ENCODE measurements around the gene C1orf159. TPM values are rescaled to one million over a fixed set of nuclear protein-coding genes. Genes with fewer than 3 reads are reported as not detected.

C1orf159 gene
- total and polyA plus RNA-seq, 2 donors from 2014 or later: 8.6 to 14.8 TPM

- no peak overlapping the region for H3K27ac ChIP-seq (ENCODE audit: low read depth in 2 of 2, low read length in 2 of 2)
- H3K36me3 ChIP-seq (ENCODE audit: control insufficient read depth in 2 of 3, insufficient read depth in 3 of 3, low read length in 3 of 3): peaks cover 7 to 10% (median 8%) of the 10 kb centered on the region in 3 donors
- no peaks in the 10 kb centered on the region for H3K27me3 ChIP-seq (ENCODE audit: control insufficient read depth, insufficient read depth, low read length)
- H3K4me1 ChIP-seq (ENCODE audit: control insufficient read depth in 2 of 3, insufficient read depth in 2 of 3, low read depth in 1 of 3, low read length in 3 of 3): no peaks in the 10 kb centered on the region
- intact Hi-C loops (cut with DNase I): no loop called here
- H3K4me3 ChIP-seq (ENCODE audit: low read length in 3 of 3): no peak overlapping the region
- DNase-seq (no peak), FAIRE-seq (no peak)
- no peak for TF ChIP-seq CTCF (IDR thresholded peaks at IDR 0.05; ENCODE audit: borderline replicate concordance, extremely low read depth, insufficient read depth)
- no peak overlapping the region for H3K9ac ChIP-seq (ENCODE audit: low read length in 3 of 3)
- no peaks in the 10 kb centered on the region for H3K9me3 ChIP-seq (ENCODE audit: control insufficient read depth in 2 of 3, insufficient read depth in 1 of 3, low read length in 3 of 3)
Observed at GRCh38 chr1:1048765-1049164, 67.1 kb downstream of the C1orf159 start.

GRCh38 chr1:1047963-1048362 lies 67.9 kb downstream of the C1orf159 start:
- no peak overlapping the region for H3K4me3 ChIP-seq (ENCODE audit: low read length in 3 of 3)
- peaks cover 7 to 9% (median 8%) of the 10 kb centered on the region in 3 donors for H3K36me3 ChIP-seq (ENCODE audit: control insufficient read depth in 2 of 3, insufficient read depth in 3 of 3, low read length in 3 of 3)
- intact Hi-C loops (cut with DNase I): no loop called here
- no peaks in the 10 kb centered on the region for H3K4me1 ChIP-seq (ENCODE audit: control insufficient read depth in 2 of 3, insufficient read depth in 2 of 3, low read depth in 1 of 3, low read length in 3 of 3)
- H3K9me3 ChIP-seq (ENCODE audit: control insufficient read depth in 2 of 3, insufficient read depth in 1 of 3, low read length in 3 of 3): no peaks in the 10 kb centered on the region
- FAIRE-seq (no peak), DNase-seq (no peak)
- H3K9ac ChIP-seq (ENCODE audit: low read length in 3 of 3): no peak overlapping the region
- no peaks in the 10 kb centered on the region for H3K27me3 ChIP-seq (ENCODE audit: control insufficient read depth, insufficient read depth, low read length)
- no peak overlapping the region for H3K27ac ChIP-seq (ENCODE audit: low read depth in 2 of 2, low read length in 2 of 2)
- TF ChIP-seq CTCF (IDR thresholded peaks at IDR 0.05; ENCODE audit: borderline replicate concordance, extremely low read depth, insufficient read depth): no peak

- Histone ChIP-seq H3K36me3 (ENCODE audit: control insufficient read depth in 2 of 3, insufficient read depth in 3 of 3, low read length in 3 of 3) (peaks cover 3 to 6% (median 5%) of the 10 kb centered on the region in 3 donors), H3K4me1 (ENCODE audit: control insufficient read depth in 2 of 3, insufficient read depth in 2 of 3, low read depth in 1 of 3, low read length in 3 of 3) (no peaks in the 10 kb centered on the region), H3K4me3 (ENCODE audit: low read length in 3 of 3) (no peak overlapping the region), H3K27ac (ENCODE audit: low read depth in 2 of 2, low read length in 2 of 2) (no peak overlapping the region), H3K27me3 (ENCODE audit: control insufficient read depth, insufficient read depth, low read length) (no peaks in the 10 kb centered on the region), H3K9ac (ENCODE audit: low read length in 3 of 3) (no peak overlapping the region), H3K9me3 (ENCODE audit: control insufficient read depth in 2 of 3, insufficient read depth in 1 of 3, low read length in 3 of 3) (no peaks in the 10 kb centered on the region)
- FAIRE-seq (no peak), DNase-seq (no peak)
- no peak for TF ChIP-seq CTCF (IDR thresholded peaks at IDR 0.05; ENCODE audit: borderline replicate concordance, extremely low read depth, insufficient read depth)
- intact Hi-C loops (cut with DNase I): no loop called here
Observed at GRCh38 chr1:1047407-1047806, 68.5 kb downstream of the C1orf159 start.

GRCh38 chr1:1046767-1047166 lies 69.1 kb downstream of the C1orf159 start:
- H3K9me3 ChIP-seq (ENCODE audit: control insufficient read depth in 2 of 3, insufficient read depth in 1 of 3, low read length in 3 of 3): no peaks in the 10 kb centered on the region
- no peak for TF ChIP-seq CTCF (IDR thresholded peaks at IDR 0.05; ENCODE audit: borderline replicate concordance, extremely low read depth, insufficient read depth)
- H3K27me3 ChIP-seq (ENCODE audit: control insufficient read depth, insufficient read depth, low read length): no peaks in the 10 kb centered on the region
- DNase-seq: no peak
- H3K9ac ChIP-seq (ENCODE audit: low read length in 3 of 3): no peak overlapping the region
- no peak overlapping the region for H3K4me3 ChIP-seq (ENCODE audit: low read length in 3 of 3)
- H3K27ac ChIP-seq (ENCODE audit: low read depth in 2 of 2, low read length in 2 of 2): no peak overlapping the region
- intact Hi-C loops (cut with DNase I): no loop called here
- H3K4me1 ChIP-seq (ENCODE audit: control insufficient read depth in 2 of 3, insufficient read depth in 2 of 3, low read depth in 1 of 3, low read length in 3 of 3): no peaks in the 10 kb centered on the region
- H3K36me3 ChIP-seq (ENCODE audit: control insufficient read depth in 2 of 3, insufficient read depth in 3 of 3, low read length in 3 of 3): peaks cover 0 to 5% (median 4%) of the 10 kb centered on the region in 3 donors
- no peak for FAIRE-seq

Measured in kidney (tissue), 14 donors.